ENCODE data around the gene RUNX1. TPM values are rescaled to one million over a fixed set of nuclear protein-coding genes. Genes with fewer than 3 reads are reported as not detected.

Gene RUNX1
- total and polyA plus RNA-seq, 5 experiments from 2014 or later, result 13.1 to 69.0 (median 22.6) TPM

- no peak for ATAC-seq
- DNase-seq, result no peak
- H3K27ac Mint-ChIP-seq, result no peak overlapping the region
- POLR2A ChIA-PET, result no interaction called here
- H3K27me3 Mint-ChIP-seq, result no peaks in the 10 kb centered on the region
- peaks cover 0 to 6% (median 4%) of the 10 kb centered on the region in 3 donors for H3K36me3 Mint-ChIP-seq
- H3K9me3 Mint-ChIP-seq, result peaks cover 0 to 11% (median 4%) of the 10 kb centered on the region in 9 donors
- H3K4me1 Mint-ChIP-seq, result peaks cover 0 to 8% (median under 1%) of the 10 kb centered on the region in 4 donors
- no peak overlapping the region for H3K4me3 Mint-ChIP-seq
Measured at GRCh38 chr21:35079181-35079580, 30.1 kb upstream of the RUNX1 start.

GRCh38 chr21:35077975-35078374 lies 28.9 kb upstream of the RUNX1 start:
- POLR2A ChIA-PET, result no interaction called here
- Mint-ChIP-seq H3K27me3 (no peaks in the 10 kb centered on the region), H3K4me1 (peaks cover 0 to 8% (median 0%) of the 10 kb centered on the region in 4 donors), H3K27ac (no peak overlapping the region), H3K36me3 (peaks cover 0 to 12% (median 4%) of the 10 kb centered on the region in 3 donors), H3K4me3 (no peak overlapping the region), H3K9me3 (peaks cover 0 to 12% (median 7%) of the 10 kb centered on the region in 9 donors)
- ATAC-seq, result no peak
- DNase-seq, result no peak

DNA sequence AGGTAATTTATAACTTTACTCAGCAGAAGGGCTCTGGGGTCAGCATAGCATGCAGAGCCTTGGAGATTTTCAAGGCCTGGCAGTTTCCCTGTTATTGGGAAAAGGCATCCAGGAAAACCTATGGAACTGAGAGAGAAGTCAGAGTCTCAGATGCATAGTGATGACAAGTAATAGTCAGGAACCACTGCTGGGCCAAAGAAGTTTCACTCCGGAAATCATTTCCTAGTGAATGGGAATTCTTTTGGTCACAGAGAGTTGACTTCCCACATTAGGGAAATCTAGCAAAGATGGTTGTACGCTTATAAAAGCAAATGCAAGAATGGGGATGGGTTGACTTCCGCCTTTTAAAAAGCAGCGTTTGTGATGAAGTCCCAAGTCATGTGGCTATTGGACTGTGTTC lies 28.4 kb upstream of the RUNX1 start:
- POLR2A ChIA-PET, result no interaction called here
- peaks cover 0 to 11% (median 7%) of the 10 kb centered on the region in 9 donors for H3K9me3 Mint-ChIP-seq
- ATAC-seq, result no peak
- no peak for DNase-seq
- peaks cover 0 to 12% (median 4%) of the 10 kb centered on the region in 3 donors for H3K36me3 Mint-ChIP-seq
- H3K4me3 Mint-ChIP-seq, result no peak overlapping the region
- H3K4me1 Mint-ChIP-seq, result peaks cover 0 to 8% (median 0%) of the 10 kb centered on the region in 4 donors
- no peak overlapping the region for H3K27ac Mint-ChIP-seq
- no peaks in the 10 kb centered on the region for H3K27me3 Mint-ChIP-seq

DNA sequence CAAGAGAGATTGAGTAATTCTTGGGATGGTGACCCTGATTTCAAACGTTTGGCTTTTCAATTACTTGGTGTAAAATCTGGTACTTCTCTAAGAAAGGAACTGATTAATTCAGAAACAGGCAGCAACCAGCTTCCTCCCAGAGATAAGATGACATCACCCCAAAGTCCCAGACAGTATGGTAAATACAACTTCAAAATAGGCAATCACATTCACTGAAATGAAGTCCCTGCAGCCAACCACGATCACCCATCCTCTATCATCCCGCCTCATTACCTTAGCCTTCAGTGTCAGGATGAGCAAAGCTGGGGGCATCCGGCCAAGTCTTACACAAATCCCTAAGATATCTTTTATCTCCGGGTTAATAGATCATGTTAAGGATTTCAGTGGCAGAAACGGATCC lies 26.4 kb upstream of the RUNX1 start:
- POLR2A ChIA-PET, result no interaction called here

GRCh38 chr21:35072960-35073359 lies 23.9 kb upstream of the RUNX1 start:
- DNase-seq, result no peak
- POLR2A ChIA-PET, result no interaction called here
- Mint-ChIP-seq H3K27me3 (no peaks in the 10 kb centered on the region), H3K36me3 (peaks cover 0 to 12% (median 4%) of the 10 kb centered on the region in 3 donors), H3K9me3 (peaks cover 0 to 11% (median 7%) of the 10 kb centered on the region in 9 donors), H3K4me3 (no peak overlapping the region), H3K27ac (peak overlapping the region in 1 of 10 donors; percentile 14), H3K4me1 (peaks cover 0 to 1% (median 0%) of the 10 kb centered on the region in 4 donors)
- no peak for ATAC-seq

More for the DNA sequence above, 26.4 kb upstream of the RUNX1 start:
- Mint-ChIP-seq H3K27me3 (no peaks in the 10 kb centered on the region), H3K4me3 (no peak overlapping the region), H3K36me3 (peaks cover 0 to 12% (median 4%) of the 10 kb centered on the region in 3 donors), H3K9me3 (peaks cover 0 to 11% (median 7%) of the 10 kb centered on the region in 9 donors), H3K27ac (no peak overlapping the region), H3K4me1 (peaks cover 0 to 8% (median 0%) of the 10 kb centered on the region in 4 donors)
- DNase-seq, result no peak
- no peak for ATAC-seq

DNA sequence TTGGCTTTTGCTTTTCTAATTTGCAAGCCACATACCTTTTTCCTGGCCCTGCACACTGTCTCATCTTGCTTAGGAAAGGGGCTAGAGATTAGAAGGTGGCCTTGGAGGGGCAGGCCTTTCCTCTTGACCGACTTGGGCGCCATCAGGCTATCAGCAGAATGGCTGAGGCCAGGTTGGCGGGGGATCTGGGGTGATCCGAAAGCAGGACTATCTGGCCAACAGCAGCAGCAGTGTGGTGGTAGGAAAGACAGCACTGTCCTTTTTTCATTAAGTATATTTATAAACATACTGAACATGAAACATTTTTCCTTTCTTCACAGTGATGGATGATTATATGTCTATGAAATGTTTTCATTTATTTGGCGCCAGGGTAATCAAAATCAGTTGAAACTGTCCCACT lies 23.5 kb upstream of the RUNX1 start:
- H3K36me3 Mint-ChIP-seq, result peaks cover 0 to 12% (median 4%) of the 10 kb centered on the region in 3 donors
- no peaks in the 10 kb centered on the region for H3K27me3 Mint-ChIP-seq
- ATAC-seq, result no peak
- DNase-seq, result no peak
- H3K4me3 Mint-ChIP-seq, result no peak overlapping the region
- no peaks in the 10 kb centered on the region for H3K4me1 Mint-ChIP-seq
- H3K27ac Mint-ChIP-seq, result peak overlapping the region in 1 of 10 donors; percentile 14
- POLR2A ChIA-PET, result no interaction called here
- peaks cover 0 to 11% (median 7%) of the 10 kb centered on the region in 9 donors for H3K9me3 Mint-ChIP-seq

DNA sequence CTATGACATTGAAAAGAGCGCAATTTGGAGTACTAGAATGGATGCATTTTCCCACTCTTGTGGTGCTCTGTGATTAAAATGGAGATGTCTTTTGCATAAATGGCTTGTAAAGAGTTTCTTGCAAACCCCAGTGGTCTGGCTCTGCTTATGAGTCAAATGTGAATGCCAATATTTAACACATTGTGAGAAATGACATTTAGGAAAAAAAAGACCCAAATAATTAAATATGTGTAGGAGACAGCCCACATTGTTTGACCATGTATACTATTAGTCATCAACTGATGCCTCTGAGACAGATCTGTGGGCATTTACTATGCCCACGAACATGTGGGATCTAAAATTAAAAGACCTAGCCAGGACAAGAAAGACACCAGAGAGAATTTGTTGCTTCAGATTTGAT lies 22.2 kb upstream of the RUNX1 start:
- peaks cover 0 to 12% (median 4%) of the 10 kb centered on the region in 3 donors for H3K36me3 Mint-ChIP-seq

DNA sequence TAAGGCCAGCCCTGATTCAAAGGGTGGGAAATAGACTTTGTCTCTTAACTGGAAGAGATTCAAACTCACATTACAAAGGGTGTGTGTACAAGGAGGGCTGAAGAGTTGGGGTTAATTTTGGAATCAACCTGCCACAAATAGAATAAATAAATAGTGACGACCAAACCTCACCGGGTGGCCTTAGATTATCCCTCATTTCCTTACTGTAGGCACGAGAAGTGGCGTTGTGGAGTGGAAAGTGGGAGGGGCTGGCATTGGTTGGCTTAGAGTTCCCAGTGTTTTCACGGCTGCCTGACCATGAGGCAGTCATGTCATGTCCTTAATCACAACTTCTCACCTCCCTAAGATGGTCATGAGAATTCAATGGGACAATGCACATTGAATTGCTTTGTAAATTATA lies 21.3 kb upstream of the RUNX1 start:
- Mint-ChIP-seq H3K9me3 (peaks cover 0 to 11% (median 7%) of the 10 kb centered on the region in 9 donors), H3K27ac (no peak overlapping the region), H3K36me3 (peaks cover 0 to 12% (median 4%) of the 10 kb centered on the region in 3 donors), H3K4me1 (no peaks in the 10 kb centered on the region), H3K27me3 (no peaks in the 10 kb centered on the region), H3K4me3 (no peak overlapping the region)
- DNase-seq (no peak), ATAC-seq (no peak)
- POLR2A ChIA-PET, result interaction anchor here (0.6 kb wide), 1 partner anchor 62 kb away, joined by 5 read pairs; no protein-coding TSS in a partner anchor

More for the DNA sequence above, 22.2 kb upstream of the RUNX1 start:
- H3K27ac Mint-ChIP-seq, result no peak overlapping the region
- ATAC-seq (no peak), DNase-seq (no peak)
- no peaks in the 10 kb centered on the region for H3K4me1 Mint-ChIP-seq
- peaks cover 0 to 11% (median 7%) of the 10 kb centered on the region in 9 donors for H3K9me3 Mint-ChIP-seq
- H3K4me3 Mint-ChIP-seq, result no peak overlapping the region
- H3K27me3 Mint-ChIP-seq, result no peaks in the 10 kb centered on the region
- POLR2A ChIA-PET, result no interaction called here

DNA sequence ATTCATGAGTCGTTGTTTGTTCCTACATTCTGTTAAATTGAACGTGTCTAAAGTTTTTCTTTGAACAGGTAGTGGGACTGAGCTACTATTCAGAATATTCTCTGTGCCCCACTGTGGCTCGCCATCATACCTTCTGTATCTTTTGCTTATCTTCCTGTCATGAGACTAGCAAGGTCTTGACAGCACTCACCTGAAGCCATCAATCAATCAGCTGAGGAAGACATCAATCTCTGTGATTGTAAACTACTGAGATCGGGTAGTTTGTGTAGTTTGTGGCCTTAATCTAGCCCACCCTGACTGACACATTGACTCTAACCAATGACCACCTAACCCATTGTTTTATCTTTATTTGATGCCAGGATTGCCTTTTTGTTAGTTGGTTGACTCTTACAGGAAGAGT lies 17.7 kb upstream of the RUNX1 start:
- Mint-ChIP-seq H3K4me3 (no peak overlapping the region), H3K27me3 (no peaks in the 10 kb centered on the region), H3K9me3 (peaks cover 0 to 2% (median 0%) of the 10 kb centered on the region in 9 donors), H3K27ac (no peak overlapping the region), H3K4me1 (peaks cover 0 to 2% (median under 1%) of the 10 kb centered on the region in 4 donors), H3K36me3 (no peaks in the 10 kb centered on the region)
- ATAC-seq, result no peak
- POLR2A ChIA-PET, result interaction anchor here (0.9 kb wide), 1 partner anchor 15 kb away, joined by 4 read pairs; no protein-coding TSS in a partner anchor
- no peak for DNase-seq

DNA sequence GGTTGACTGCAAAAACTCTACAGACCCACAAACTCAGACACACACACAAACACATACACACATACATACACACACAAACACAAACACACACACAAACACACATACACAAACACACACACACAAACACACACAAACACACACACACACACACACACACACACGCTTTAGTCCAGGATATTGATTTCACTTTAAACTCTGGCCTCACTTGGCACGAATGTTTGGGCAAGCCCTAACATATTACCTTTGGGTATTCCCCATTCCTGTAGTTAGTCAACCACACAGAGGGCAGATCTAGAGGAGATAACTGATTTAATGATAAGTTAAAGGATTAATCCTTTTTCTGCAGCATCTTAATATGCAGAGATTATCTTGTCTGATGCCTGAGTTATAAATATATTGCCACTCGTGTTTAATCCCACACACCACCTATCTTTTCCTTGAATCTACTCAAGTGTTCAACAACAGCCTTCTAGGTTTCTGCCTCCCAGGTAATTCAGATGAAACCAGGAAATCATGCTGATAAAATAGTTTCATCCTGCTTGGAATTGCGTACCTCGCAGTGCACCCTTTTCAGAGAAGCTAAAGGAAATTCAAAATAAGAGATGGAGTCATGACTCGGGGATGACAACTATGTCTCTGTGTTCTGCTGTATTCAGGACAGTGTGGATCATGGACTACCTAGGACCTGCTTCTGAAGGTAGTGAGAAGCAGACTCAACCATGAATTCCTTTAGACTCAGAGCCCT lies 14.5 kb upstream of the RUNX1 start:
- DNase-seq (no peak), ATAC-seq (no peak)
- no peaks in the 10 kb centered on the region for H3K27me3 Mint-ChIP-seq
- POLR2A ChIA-PET, result interaction anchor here (0.6 kb wide), 1 partner anchor 337 kb away, joined by 5 read pairs; no protein-coding TSS in a partner anchor
- no peaks in the 10 kb centered on the region for H3K36me3 Mint-ChIP-seq
- peak overlapping the region in 1 of 10 donors; percentile 29 for H3K27ac Mint-ChIP-seq
- peaks cover 0 to 2% (median 0%) of the 10 kb centered on the region in 9 donors for H3K9me3 Mint-ChIP-seq
- H3K4me1 Mint-ChIP-seq, result peaks cover 0 to 9% (median 4%) of the 10 kb centered on the region in 4 donors
- H3K4me3 Mint-ChIP-seq, result no peak overlapping the region

DNA sequence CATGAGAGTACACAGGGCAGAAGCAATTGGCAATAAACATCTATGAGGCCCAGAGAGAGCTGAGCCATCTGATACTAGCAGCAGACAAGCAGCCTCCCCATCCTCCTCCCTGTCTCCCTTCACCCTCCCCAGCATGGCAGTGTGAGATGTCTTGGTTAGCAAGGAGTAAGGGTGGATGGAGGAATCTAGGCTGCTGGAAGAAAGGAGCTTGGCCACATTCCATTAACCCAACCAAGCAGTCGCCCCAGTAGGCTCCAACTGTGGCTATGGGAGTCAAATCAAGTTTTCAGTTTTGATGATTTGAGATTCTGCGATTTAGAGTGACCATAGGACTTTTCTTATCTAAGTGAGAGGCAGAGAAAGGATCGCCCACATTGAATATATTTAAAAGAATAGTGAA lies 12.9 kb upstream of the RUNX1 start:
- POLR2A ChIA-PET, result no interaction called here
- H3K4me1 Mint-ChIP-seq, result peaks cover 0 to 14% (median 7%) of the 10 kb centered on the region in 4 donors
- peaks cover 0 to 4% (median 0%) of the 10 kb centered on the region in 5 donors for H3K27me3 Mint-ChIP-seq
- H3K27ac Mint-ChIP-seq, result no peak overlapping the region
- peaks cover 0 to 2% (median 0%) of the 10 kb centered on the region in 9 donors for H3K9me3 Mint-ChIP-seq
- no peaks in the 10 kb centered on the region for H3K36me3 Mint-ChIP-seq
- DNase-seq (no peak), ATAC-seq (no peak)
- H3K4me3 Mint-ChIP-seq, result no peak overlapping the region

GRCh38 chr21:35059742-35060141 lies 10.6 kb upstream of the RUNX1 start:
- Mint-ChIP-seq H3K27ac (no peak overlapping the region), H3K27me3 (peaks cover 0 to 4% (median 0%) of the 10 kb centered on the region in 5 donors)

DNA sequence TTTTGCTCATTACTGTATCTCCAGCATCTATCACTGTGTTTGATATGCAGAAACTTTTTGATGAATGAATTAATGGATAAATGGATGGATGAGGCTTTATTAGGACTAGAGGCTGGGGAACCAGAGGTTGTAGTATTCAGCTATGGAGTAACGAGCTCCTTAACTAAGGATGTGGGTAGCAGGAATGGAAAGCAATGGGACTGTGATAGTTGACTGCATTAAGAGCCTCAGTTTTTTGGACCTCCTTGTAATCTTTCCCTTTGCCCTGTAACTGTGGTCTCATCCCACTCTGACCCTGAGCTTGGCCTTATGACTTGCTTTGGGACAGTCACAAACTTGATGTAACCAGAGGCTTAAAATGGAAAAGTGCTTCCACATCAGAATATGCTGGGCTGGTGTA lies 9.0 kb upstream of the RUNX1 start:
- no peaks in the 10 kb centered on the region for H3K36me3 Mint-ChIP-seq
- ATAC-seq, result no peak
- peak overlapping the region in 1 of 10 donors; percentile 27 for H3K27ac Mint-ChIP-seq
- POLR2A ChIA-PET, result no interaction called here
- H3K27me3 Mint-ChIP-seq, result peaks cover 0 to 4% (median 0%) of the 10 kb centered on the region in 5 donors
- no peak overlapping the region for H3K4me3 Mint-ChIP-seq
- H3K4me1 Mint-ChIP-seq, result peaks cover 3 to 20% (median 7%) of the 10 kb centered on the region in 4 donors
- DNase-seq, result no peak
- H3K9me3 Mint-ChIP-seq, result no peaks in the 10 kb centered on the region

More at GRCh38 chr21:35059742-35060141, 10.6 kb upstream of the RUNX1 start:
- no peaks in the 10 kb centered on the region for H3K9me3 Mint-ChIP-seq
- H3K4me1 Mint-ChIP-seq, result peaks cover 0 to 16% (median 7%) of the 10 kb centered on the region in 4 donors
- no peak for DNase-seq
- POLR2A ChIA-PET, result interaction anchor here (1.1 kb wide), 1 partner anchor 8 kb away, joined by 3 read pairs; no protein-coding TSS in a partner anchor
- ATAC-seq, result no peak
- H3K4me3 Mint-ChIP-seq, result no peak overlapping the region
- H3K36me3 Mint-ChIP-seq, result no peaks in the 10 kb centered on the region

All from naive thymus-derived CD8-positive, alpha-beta T cell (primary cell).